ENCODE results near the gene ZNF140.

DNA sequence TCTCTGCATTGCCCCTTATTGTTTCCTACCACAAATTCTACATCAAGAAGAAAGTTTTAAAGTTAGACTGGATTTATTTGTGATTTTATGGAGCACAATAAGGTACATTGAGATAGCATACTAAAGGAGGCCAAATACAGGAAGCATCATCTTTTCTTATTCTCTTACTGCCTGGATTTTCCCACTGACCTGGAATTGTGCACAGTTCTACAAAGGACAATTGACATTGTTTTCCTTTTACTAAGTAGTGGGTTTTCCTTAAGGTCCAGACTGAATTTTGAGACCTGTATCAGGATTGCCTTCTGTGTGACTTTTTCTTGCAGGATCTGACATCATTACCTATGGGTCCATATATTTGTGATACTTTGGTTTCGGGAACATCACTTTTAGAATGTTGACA, 18.8 kb upstream of the ZNF140 start:
- TF ChIP-seq RAD21 (IDR thresholded peaks at IDR 0.05; ENCODE audit: low read length), result no peak
- TF ChIP-seq CTCF (conservative IDR thresholded peaks at IDR 0.05; ENCODE audit: low read depth, low read length), result no peak
- TF ChIP-seq MAZ (IDR thresholded peaks at IDR 0.05; ENCODE audit: borderline replicate concordance, low read depth, low read length), result no peak
- TF ChIP-seq, protein P1, sequence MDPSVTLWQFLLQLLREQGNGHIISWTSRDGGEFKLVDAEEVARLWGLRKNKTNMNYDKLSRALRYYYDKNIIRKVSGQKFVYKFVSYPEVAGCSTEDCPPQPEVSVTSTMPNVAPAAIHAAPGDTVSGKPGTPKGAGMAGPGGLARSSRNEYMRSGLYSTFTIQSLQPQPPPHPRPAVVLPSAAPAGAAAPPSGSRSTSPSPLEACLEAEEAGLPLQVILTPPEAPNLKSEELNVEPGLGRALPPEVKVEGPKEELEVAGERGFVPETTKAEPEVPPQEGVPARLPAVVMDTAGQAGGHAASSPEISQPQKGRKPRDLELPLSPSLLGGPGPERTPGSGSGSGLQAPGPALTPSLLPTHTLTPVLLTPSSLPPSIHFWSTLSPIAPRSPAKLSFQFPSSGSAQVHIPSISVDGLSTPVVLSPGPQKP (IDR thresholded peaks at IDR 0.05; ENCODE audit: borderline replicate concordance, low read depth, low read length), result no peak
- no peak for TF ChIP-seq SMC3 (IDR thresholded peaks at IDR 0.05; ENCODE audit: low read depth, low read length)
